Loucy (cell line): ENCODE results near the gene FIGNL2.

ENCODE experiments used
- H2AFZ ChIP-seq: fragments of 200-600 bp; sonication (generic); 2 replicates; pipeline ENCODE4 v1.6.0; 2016; ENCODE audit warnings: antibody characterized with exemption, mild to moderate bottlenecking, low read length, moderate library complexity
- H3F3A ChIP-seq: fragments of 200-600 bp; 2 replicates; pipeline ENCODE4 v1.6.0; 2016; ENCODE audit warnings: antibody characterized with exemption, low read depth, mild to moderate bottlenecking
- H3K27me3 ChIP-seq: fragments of 200-600 bp; sonication (generic); 2 replicates; pipeline ENCODE4 v1.6.1; 2014; ENCODE audit warnings: low read length, mild to moderate bottlenecking; ENCODE audit not compliant: insufficient read depth, poor library complexity, severe bottlenecking
- H3K36me3 ChIP-seq: fragments of 200-600 bp; sonication (generic); 2 replicates; pipeline ENCODE4 v1.6.1; 2016; ENCODE audit warnings: low read length; ENCODE audit not compliant: insufficient read depth
- H3K4me1 ChIP-seq: fragments of 200-600 bp; sonication (generic); 2 replicates; pipeline ENCODE4 v1.5.1; 2014; ENCODE audit warnings: low read length, mild to moderate bottlenecking; ENCODE audit not compliant: insufficient read depth, poor library complexity, severe bottlenecking
- H3K4me2 ChIP-seq: fragments of 200-600 bp; sonication (generic); 2 replicates; pipeline ENCODE4 v1.6.0; 2014; ENCODE audit warnings: antibody characterized with exemption, low read length, low read depth, mild to moderate bottlenecking; ENCODE audit not compliant: poor library complexity, severe bottlenecking
- H3K4me3 ChIP-seq: fragments of 200-600 bp; sonication (generic); 2 replicates; pipeline ENCODE4 v1.5.1; 2014; ENCODE audit warnings: low read length, mild to moderate bottlenecking, mixed read lengths; ENCODE audit not compliant: poor library complexity, severe bottlenecking
- H3K79me2 ChIP-seq: fragments of 200-600 bp; sonication (generic); 2 replicates; pipeline ENCODE4 v1.6.1; 2014; ENCODE audit warnings: low read length; ENCODE audit not compliant: insufficient read depth
- H3K9ac ChIP-seq: fragments of 200-600 bp; sonication (generic); 2 replicates; pipeline ENCODE4 v1.6.0; 2014; ENCODE audit warnings: mild to moderate bottlenecking, low read depth, low read length, moderate library complexity; ENCODE audit not compliant: poor library complexity, severe bottlenecking
- H3K9me2 ChIP-seq: fragments of 200-600 bp; sonication (generic); replicated peaks from 2 replicates; pipeline ENCODE4 v1.6.1; 2016; ENCODE audit warnings: low read depth, low read length, mixed read lengths
- H3K9me3 ChIP-seq: fragments of 200-600 bp; sonication (generic); 2 replicates; pipeline ENCODE4 v1.6.1; 2014; ENCODE audit warnings: mild to moderate bottlenecking, antibody characterized with exemption, low read length, low read depth; ENCODE audit not compliant: insufficient read depth
- H4K20me1 ChIP-seq: fragments of 200-600 bp; sonication (generic); 2 replicates; pipeline ENCODE4 v1.6.0; 2014; ENCODE audit warnings: antibody characterized with exemption, low read length, mild to moderate bottlenecking; ENCODE audit not compliant: insufficient read depth, poor library complexity, severe bottlenecking
- CTCF ChIP-seq: fragments of 200-600 bp; sonication (generic); conservative IDR thresholded peaks from 2 replicates; pipeline ENCODE4 v1.5.1; 2014; ENCODE audit warnings: mild to moderate bottlenecking, antibody characterized with exemption, low read length
- EZH2phosphoT487 ChIP-seq: fragments of 200-600 bp; IDR thresholded peaks from 2 replicates; pipeline ENCODE4 v1.6.1; 2018; ENCODE audit warnings: antibody characterized with exemption, mild to moderate bottlenecking, moderate library complexity, borderline replicate concordance

FIGNL2 gene

GRCh38 chr12:51890511-51891171 is 42.1 kb upstream of the FIGNL2 start:
- peaks cover 10% of the 10 kb centered on the region for H3K4me1 ChIP-seq
- no peak overlapping the region for H3K4me2 ChIP-seq
- no peak overlapping the region for H2AFZ ChIP-seq

GRCh38 chr12:51890133-51890464 is 41.6 kb upstream of the FIGNL2 start:
- Histone ChIP-seq H3K9ac (no peak overlapping the region), H3F3A (no peaks in the 10 kb centered on the region), H3K4me2 (no peak overlapping the region), H2AFZ (no peak overlapping the region), H3K36me3 (no peaks in the 10 kb centered on the region), H3K79me2 (no peaks in the 10 kb centered on the region), H3K27me3 (no peaks in the 10 kb centered on the region), H3K9me2 (no peaks in the 10 kb centered on the region), H3K4me1 (peaks cover 15% of the 10 kb centered on the region), H4K20me1 (no peaks in the 10 kb centered on the region), H3K4me3 (no peak overlapping the region), H3K9me3 (no peaks in the 10 kb centered on the region)
- TF ChIP-seq EZH2phosphoT487 (no peak), CTCF (no peak; the same call in 1 of the 2 replicates)

More at GRCh38 chr12:51890511-51891171, 42.1 kb upstream of the FIGNL2 start:
- TF ChIP-seq EZH2phosphoT487 (no peak), CTCF (no peak)
- Histone ChIP-seq H3F3A (no peaks in the 10 kb centered on the region), H3K9me2 (no peaks in the 10 kb centered on the region), H4K20me1 (no peaks in the 10 kb centered on the region), H3K36me3 (no peaks in the 10 kb centered on the region), H3K9ac (no peak overlapping the region), H3K27me3 (no peaks in the 10 kb centered on the region), H3K79me2 (no peaks in the 10 kb centered on the region), H3K9me3 (no peaks in the 10 kb centered on the region), H3K4me3 (no peak overlapping the region)

- Histone ChIP-seq H2AFZ (no peak overlapping the region), H3K9ac (no peak overlapping the region), H3K9me3 (no peaks in the 10 kb centered on the region), H3F3A (no peaks in the 10 kb centered on the region), H3K9me2 (no peaks in the 10 kb centered on the region), H3K36me3 (no peaks in the 10 kb centered on the region), H3K27me3 (no peaks in the 10 kb centered on the region), H3K4me3 (no peak overlapping the region), H3K4me1 (peaks cover 15% of the 10 kb centered on the region), H3K79me2 (no peaks in the 10 kb centered on the region), H4K20me1 (no peaks in the 10 kb centered on the region), H3K4me2 (no peak overlapping the region)
- peak; percentile 49 for TF ChIP-seq CTCF
- TF ChIP-seq EZH2phosphoT487 = no peak
Measured at GRCh38 chr12:51889216-51890132, 41.0 kb upstream of the FIGNL2 start.
